GM19240 (cell line): ENCODE measurements around the gene TUBGCP6.

Source experiments
- DNase-seq: peaks from one replicate; pipeline ENCODE4 v3.0.0; 2011; ENCODE audit warnings: low spot score; ENCODE audit not compliant: insufficient read length

Gene TUBGCP6

GRCh38 chr22:50264946-50265669, 20.3 kb upstream of the TUBGCP6 start:
- no peak for DNase-seq

DNA sequence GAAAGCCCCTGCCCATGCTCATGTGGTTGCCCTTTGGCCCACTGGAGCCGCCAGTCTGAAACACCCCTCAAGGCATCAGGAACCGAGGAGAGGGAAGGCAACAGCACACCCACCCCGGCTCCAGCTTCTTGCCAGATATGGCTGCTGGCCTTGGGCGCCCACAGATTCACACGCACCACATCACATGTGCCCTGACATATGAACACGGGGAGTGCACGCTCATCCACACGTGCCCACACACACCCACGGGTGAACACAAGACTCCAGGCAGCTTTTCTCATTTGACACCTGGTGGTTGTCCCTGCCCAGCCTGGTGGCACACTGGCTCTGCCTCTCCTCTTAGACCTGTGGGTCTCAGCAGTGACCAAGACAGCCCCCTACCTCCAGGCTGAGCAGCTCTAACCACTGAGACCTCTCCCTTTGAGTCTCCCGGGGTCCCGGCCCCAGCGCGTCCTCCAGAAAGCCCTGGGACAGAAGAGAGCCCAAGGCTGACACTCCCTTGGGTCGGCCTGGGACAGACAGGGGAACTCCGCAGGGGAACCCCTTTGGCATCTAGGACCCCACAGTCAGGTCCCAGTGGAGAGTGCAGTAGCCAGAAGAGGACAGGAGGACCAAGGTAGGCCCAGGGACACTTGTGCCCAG, 19.4 kb upstream of the TUBGCP6 start:
- DNase-seq, result no peak

GRCh38 chr22:50262973-50263617, 18.3 kb upstream of the TUBGCP6 start:
- no peak for DNase-seq

- no peak for DNase-seq
Measured at GRCh38 chr22:50262460-50262911, 17.7 kb upstream of the TUBGCP6 start.

DNA sequence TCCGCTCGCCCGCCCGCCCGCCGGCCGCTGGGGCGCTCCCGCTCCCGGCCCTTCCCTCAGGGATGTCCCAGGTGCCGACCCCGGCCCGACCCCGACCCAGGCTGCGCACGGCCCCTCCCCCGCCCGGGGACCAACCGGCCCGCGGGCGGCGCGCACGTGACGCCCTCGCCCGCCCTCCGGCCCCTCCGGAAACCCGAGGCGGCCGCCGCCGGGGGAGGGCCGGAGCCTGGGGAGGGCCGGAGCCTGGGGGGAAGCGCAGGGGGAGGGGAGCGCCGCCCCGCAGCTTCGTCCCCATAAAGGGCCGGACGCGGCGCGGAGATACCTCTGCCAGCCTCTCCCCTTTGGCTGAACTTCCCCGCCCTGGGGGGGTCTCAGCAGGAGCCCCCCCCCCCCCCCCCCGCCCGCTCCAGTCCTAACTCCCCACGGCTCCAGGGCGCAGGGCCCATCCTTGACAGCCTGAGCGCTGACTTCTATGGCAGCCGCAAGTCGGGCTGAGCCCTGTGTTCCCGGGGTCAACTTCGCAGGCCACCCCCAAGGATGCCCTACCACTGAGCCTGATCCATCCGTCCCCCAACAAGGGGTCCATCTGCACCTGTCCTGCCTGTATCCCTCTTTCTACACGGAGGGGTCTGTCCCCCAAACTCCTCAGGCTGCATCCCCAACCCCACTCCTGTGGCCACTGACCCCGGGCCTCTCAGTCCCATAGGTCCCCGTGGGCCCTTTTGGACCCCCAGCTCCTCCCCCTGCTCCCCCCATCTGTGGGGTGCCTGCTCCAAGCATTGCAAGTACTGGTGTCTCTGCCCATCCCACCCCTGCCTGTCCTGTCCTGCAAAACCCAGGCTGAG, 17.0 kb upstream of the TUBGCP6 start, which contains the start of gene MAPK12:
TSS of gene MAPK12 (minus strand) at position 69 of the 845 bp plus-strand sequence. CDS start 174 bp downstream, outside the sequence.
- DNase-seq, result peak; percentile 79

- no peak for DNase-seq
Measured at GRCh38 chr22:50260801-50261614, 16.2 kb upstream of the TUBGCP6 start.

- no peak for DNase-seq
Measured at GRCh38 chr22:50260434-50260800, 15.6 kb upstream of the TUBGCP6 start.

DNA sequence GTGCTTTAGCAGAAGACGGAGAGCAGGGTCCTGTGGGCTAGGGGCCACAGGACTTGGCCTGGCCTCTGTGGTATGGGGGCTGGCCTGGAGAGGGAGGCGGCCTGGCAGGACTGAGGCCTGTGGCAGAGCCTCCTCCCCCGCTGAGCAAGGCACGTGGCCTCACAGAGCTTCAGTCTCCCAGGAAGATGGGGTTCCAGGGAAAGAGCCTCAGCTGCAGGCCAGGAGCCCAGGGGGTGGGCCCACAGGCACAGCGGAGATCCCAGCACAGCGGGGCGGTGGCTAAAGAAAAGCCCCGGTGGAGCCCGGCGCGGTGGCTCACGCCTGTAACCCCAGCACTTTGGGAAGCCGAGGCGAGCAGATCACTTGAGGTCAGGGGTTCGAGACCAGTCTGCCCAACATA, 14.5 kb upstream of the TUBGCP6 start:
- no peak for DNase-seq

DNA sequence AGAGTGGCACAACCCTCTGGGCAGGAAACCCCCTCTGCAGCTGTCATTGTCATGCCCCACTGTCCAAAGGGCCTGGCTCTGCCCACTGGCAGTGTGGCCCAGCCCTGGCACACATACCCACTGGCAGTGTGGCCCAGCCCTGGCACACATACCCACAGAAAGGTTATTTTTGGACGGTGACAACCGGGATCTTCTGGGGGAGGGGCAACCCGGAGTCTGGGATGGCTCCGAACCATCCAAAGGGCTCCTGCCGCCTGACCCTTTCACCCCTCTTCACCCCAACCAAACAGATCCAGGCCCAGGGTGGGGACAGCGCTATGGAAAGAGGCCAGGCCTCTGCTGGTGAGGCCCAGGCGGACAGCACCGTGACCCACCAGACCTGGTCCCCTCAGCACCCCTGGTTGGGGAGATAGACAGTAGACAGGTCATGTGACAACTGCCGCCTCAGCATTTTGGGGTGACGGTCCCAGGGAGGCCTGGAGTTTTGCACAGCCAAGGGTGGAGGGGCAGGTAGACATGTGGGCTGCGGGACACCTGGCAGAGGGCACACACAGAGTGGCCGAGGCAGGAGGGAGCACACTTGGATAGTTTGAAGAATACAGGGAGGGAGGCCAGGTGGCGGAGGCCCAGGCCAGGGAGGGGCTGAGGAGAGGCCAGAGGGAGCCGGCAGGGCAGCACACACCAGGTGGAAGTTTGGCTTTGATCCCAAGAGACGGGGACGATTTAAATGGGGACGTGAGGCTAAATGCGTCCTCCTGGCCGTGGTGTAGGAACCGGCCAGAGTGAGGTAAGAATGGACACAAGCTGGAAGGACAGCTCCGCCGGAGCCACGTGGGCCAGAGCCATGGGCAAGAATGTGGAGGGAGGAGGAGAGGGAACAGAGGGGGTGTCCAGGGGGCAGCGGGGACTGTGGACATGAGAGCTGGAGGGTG, 13.8 kb upstream of the TUBGCP6 start:
- no peak for DNase-seq

DNA sequence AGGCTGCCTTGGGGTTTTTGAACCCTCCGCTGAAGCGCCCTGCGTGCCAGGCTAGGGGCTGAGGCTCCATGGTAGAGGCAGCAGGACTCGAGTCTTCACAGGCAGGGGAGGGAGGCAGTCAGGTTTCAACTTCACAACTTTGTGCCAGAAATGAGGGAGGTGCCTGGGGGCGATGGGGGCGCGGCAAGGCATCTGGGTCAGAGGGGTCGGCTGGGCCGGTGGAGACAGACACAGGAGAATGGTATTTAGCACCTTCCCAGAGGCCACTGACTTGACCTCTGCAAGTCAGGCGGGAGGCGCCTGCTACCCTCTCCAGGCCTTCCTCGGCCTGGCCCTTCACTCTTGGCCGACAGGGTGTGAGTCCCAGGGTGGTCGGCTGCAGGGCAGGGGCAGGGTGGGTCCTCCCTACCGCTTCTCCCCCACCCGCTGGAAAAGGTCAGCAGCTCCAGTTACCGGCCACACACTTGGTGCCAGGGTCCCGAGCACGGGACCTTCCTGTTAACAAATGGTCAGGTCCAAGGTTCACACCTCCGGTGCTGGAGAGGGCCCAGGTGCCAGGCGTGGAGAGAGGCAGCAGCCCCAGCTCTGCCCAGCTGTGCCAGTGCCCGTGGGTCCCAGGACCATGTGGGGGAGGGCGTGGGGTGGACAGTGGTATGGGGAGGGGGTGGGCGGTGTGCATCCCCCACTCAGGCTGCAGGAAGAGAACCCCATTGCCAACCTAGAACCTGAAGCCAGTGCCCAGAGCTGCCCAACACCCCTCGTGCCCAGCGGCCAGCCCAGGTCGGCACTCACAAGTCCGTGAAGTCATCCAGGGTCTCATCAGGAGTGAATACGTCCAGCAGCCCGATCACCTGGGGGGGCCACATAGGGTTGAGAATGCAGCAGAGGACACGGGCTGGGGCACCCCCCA, 12.9 kb upstream of the TUBGCP6 start:
- no peak for DNase-seq

GRCh38 chr22:50257041-50257440, 12.2 kb upstream of the TUBGCP6 start:
- no peak for DNase-seq

DNA sequence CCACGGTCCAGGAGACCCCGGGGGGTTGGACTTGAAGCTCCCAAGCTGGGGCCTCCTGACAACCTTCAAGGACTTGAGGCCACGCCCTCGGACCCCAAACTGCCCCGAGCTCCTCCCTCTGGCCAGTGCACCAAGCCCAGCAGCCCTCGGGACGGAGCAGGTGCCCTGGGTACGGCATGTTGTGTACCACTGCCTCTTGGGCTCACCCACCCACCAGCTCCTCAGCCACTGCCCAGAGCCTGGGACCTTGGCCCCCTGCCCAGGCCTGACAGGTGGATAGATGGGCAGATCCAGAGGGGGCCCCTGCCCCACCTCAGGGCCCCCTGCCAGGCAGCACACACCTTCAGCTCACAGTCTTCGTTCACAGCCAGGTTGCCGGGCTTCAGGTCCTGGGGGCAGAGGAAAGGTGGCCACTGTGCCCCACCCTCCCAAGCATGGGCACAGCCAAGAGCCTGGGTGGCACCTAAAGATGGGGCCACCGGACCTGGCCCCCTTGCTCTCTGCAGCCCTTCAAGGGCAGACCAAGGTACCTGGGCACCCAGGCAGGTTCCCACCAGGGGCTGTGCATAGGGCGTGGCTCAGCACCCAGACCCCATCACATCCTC, 11.5 kb upstream of the TUBGCP6 start:
- no peak for DNase-seq

GRCh38 chr22:50255607-50256006, 10.8 kb upstream of the TUBGCP6 start:
- no peak for DNase-seq

- DNase-seq, result no peak
Measured at GRCh38 chr22:50255099-50255498, 10.3 kb upstream of the TUBGCP6 start.

- no peak for DNase-seq
Measured at GRCh38 chr22:50253941-50254340, 9.1 kb upstream of the TUBGCP6 start.

- no peak for DNase-seq
Measured at GRCh38 chr22:50253046-50253915, 8.5 kb upstream of the TUBGCP6 start.
